ENCODE measurements around the gene PDE9A.

The PDE9A gene

GRCh38 chr21:42775123-42775522 lies 121.7 kb downstream of the PDE9A start:
- no peak for DNase-seq (ENCODE audit: low read depth)

GRCh38 chr21:42775891-42776290 lies 122.5 kb downstream of the PDE9A start:
- DNase-seq (ENCODE audit: low read depth) = no peak

GRCh38 chr21:42777064-42777756 lies 123.8 kb downstream of the PDE9A start:
- no peak for DNase-seq (ENCODE audit: low read depth)

DNA sequence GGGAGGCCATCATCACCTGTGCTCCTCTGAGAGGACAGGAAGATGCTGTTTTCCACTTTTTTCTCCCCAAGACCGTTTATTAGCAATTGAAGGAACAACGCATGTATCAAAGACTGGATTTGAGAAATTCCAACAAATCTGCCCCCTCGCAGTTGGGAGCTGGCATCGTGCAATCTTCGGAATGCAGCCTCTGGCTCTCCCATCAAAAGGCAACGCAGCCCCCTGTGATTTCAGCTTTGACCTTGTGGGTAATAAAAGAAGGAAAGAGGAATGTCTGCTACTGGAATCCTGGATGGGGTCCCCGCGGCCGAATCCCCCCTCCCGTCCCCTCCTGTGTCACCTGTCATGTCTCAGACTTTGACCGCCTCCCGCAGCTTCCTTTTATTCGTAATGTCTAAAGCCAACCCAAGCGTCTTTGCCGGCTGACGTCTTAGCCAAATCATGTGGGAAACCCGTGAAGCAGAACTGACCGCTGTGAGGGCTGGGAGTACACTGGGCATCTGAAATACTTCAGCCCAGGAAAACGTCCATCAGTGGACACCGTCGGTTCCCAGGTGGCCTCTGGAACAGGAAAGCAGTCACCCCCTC lies 124.4 kb downstream of the PDE9A start:
- DNase-seq (ENCODE audit: low read depth) = no peak

DNA sequence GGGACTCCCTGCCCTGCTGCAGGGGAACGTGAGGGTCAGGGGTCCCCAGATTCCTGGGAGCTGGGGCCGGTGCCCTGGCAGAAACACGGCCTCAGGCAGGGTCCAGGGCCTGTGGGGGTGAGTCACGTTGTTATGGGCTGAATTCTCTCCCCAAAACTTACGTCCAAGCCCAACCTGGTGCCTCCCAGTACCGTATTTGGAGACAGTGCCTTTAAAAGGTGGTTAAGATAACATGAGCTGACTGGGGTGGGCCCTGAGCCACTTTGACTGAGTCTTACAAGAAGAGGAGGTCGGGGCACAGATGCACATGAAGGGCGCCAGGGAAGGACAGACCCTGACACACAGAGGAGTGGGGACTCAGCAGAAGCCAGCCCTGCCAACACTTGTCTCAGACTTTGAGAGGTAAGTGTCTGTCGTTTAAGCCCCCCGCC lies 126.0 kb downstream of the PDE9A start:
- DNase-seq (ENCODE audit: low read depth) = no peak

GRCh38 chr21:42780617-42781016 lies 127.2 kb downstream of the PDE9A start:
- DNase-seq (ENCODE audit: low read depth) = no peak

- DNase-seq (ENCODE audit: low read depth) = no peak
These were observed 127.9 kb downstream of the PDE9A start for GRCh38 chr21:42781150-42781970.

DNA sequence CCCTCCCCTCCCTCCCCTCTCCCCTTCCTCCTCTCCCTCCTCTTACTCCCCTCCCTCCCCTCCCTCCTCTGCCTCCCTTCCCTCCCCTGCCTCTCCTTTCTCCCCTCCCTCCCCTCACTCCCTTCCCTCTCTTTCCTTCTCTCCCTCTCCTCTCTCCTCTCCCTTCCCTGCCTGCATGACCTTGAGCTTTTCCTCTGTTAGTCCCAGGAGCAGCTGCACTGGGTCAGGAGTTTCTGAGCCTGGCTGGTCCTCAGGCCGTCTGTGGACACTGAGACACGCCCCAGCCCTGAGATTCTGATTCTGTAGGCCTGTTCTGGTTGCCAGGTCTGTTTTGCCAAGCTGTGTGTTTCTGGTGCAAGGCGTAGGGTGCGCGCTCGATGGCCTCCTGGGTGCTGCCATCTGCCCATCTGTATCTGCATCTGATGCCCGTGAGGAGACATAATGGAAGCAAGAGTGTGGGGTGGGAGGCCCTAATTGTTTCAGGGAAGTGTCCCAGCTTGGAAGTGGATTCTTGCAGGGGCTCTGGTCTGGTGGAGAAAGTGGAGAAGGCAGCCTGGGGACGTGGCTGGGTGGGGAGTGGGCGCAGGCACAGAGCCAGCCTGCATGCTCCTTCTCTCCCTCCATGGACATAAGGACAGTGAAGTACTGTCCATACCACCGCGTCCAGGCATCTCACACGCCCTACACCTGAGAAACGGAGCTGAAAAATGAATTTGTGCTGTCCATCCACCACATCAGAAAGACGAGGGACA lies 128.7 kb downstream of the PDE9A start:
- no peak for DNase-seq (ENCODE audit: low read depth)

DNA sequence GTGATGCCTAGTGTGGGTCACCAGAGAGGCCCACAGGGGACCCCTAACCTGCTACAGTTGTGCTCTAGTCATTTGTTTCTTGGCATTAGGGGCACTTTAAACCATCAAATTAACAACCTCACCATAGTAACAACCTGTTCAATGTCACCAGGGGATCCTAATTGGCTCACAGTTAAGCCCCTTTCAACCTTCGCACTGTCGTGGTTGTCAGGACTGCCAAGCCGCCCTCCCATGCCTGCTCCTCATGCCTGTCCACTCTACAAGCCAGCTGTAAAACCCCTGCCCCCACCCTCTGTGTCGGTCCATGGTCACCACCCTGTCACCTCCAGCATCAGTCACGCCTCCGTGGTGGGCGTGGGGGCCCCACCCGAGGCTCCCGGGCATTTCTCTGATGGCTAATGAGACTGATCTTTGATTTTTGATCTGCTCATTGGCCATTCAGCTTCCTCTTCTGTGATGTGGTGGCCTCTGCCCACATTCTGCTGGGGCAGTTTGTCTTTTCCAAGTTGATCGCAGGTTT lies 129.4 kb downstream of the PDE9A start:
- no peak for DNase-seq (ENCODE audit: low read depth)

DNA sequence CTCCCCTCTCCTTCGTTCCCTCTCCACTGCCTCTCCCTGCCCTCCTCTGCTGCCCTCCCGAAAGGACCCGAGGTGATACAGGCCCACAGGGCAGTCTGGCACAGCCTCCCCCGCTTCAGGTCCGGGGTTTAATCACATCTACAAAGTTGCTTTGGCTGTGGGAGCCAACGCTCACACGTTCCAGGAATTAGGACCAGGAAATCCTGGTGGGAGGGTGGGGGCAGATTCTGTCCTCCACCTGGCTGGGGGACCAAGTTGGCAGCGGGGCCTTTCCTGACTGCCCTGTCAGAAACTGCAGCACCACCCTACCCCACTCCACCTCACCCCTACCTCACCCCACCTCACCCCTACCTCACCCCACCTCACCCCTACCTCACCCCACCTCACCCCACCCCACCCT lies 130.9 kb downstream of the PDE9A start:
- no peak for DNase-seq (ENCODE audit: low read depth)

DNA sequence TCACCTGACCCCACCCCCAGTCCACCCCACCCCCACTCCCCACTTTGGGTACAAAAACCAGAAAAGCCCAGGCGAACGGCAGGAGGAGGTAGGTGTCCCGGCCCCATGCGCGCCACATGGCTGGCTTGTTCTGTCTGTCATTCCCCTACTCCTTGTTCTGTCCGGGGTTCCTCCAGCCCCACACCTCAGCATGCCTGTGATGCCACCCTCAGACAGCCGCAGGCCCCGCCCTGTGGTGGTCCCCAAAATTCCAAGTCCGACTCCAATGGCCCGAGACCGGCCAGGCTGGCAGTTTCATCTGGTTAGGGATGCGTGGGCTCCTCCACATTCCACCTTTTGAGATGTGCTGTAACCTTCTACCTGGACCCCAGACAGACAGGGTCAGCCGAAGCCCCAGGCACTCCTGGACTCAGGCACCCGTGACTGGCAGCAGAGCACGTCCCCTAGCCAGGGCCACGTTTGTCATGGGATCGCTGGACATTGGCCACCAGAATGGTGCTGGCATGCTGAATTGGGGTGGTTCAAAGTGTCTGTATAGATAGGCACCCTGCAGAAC lies 131.6 kb downstream of the PDE9A start:
- no peak for DNase-seq (ENCODE audit: low read depth)

GRCh38 chr21:42785666-42786427 lies 132.4 kb downstream of the PDE9A start:
- DNase-seq (ENCODE audit: low read depth) = no peak

- DNase-seq (ENCODE audit: low read depth) = no peak
These were observed 133.5 kb downstream of the PDE9A start for GRCh38 chr21:42786884-42787283.

GRCh38 chr21:42787613-42788012 lies 134.2 kb downstream of the PDE9A start:
- no peak for DNase-seq (ENCODE audit: low read depth)

DNA sequence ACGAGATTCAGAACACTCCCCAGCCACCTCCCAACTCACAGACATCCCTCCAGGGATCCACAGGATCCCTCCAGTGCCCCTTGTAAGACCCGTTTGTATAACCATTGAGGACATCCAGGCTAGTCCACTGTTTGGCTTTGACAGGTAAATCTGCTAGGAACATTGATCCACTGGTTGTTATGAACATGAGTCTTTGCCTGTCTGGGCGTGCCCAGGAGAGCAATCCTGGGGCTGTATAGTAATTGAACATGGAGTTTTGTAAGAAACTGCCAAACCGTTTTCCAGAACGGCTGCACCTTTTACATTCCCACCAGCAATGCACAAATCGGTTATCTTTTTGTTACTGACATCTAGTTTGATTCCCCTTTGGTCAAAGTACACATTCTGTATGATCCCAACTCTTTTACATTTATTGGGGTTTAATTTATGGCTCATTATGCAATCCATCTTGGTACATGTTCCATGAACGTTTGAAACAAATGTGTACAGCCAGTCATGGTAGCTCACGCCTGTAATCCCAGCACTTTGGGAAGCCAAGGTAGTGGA lies 137.2 kb downstream of the PDE9A start:
- DNase-seq (ENCODE audit: low read depth) = no peak

GRCh38 chr21:42793774-42794173 lies 140.4 kb downstream of the PDE9A start:
- no peak for DNase-seq (ENCODE audit: low read depth)

GRCh38 chr21:42794551-42794950 lies 141.1 kb downstream of the PDE9A start:
- no peak for DNase-seq (ENCODE audit: low read depth)

DNA sequence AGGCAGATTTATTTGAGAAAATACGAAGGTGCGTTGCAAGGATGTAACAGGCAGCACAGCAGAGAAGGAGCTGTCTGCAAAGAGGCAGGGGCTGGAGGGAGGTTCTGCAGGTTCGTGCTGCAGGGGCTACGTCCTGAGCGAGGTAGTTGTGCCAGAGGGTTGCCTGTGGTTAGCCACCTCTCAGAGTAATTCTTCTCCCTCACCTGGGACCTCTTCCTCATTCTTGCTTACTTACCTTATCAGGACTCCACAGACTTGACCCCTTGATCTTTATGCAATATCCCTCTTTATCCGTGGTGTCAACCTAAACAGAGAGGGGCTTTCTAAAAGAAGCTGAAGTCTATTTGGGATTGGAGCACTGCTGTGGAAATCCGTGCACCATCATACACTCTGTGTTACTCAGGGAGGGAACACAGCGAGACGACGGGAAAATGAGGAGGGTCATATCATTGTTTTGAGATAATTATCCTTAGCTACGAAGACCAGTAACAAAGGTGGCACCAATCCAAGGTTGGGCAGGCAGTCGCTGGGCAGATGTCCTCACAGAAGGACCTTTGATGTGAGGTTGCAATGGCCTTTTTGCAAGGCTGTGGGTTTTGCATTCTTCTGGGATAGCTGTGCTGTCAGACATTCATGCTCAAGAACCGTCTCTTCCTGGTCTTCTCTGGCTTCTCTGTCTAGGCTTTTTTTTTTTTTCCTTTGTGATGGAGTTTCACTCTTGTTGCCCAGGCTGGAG lies 143.1 kb downstream of the PDE9A start:
- DNase-seq (ENCODE audit: low read depth) = no peak

GRCh38 chr21:42797522-42797921 lies 144.1 kb downstream of the PDE9A start:
- DNase-seq (ENCODE audit: low read depth) = no peak

- DNase-seq (ENCODE audit: low read depth) = no peak
These were observed 144.7 kb downstream of the PDE9A start for GRCh38 chr21:42798106-42798505.
